GM12875 (cell line): ENCODE data around the gene FMN1.

Experiments
- H3K4me3 ChIP-seq: one replicate; pipeline ENCODE4 v1.5.1; 2011; ENCODE audit warnings: low read depth, low read length, control low read depth
- TF ChIP-seq, protein P1 (sequence below): IDR thresholded peaks from 2 replicates; pipeline ENCODE4 v1.5.1; 2011; ENCODE audit warnings: low read depth, mild to moderate bottlenecking, control low read depth, inconsistent platforms, low read length, moderate library complexity, borderline replicate concordance; ENCODE audit not compliant: insufficient read depth

The FMN1 gene

DNA sequence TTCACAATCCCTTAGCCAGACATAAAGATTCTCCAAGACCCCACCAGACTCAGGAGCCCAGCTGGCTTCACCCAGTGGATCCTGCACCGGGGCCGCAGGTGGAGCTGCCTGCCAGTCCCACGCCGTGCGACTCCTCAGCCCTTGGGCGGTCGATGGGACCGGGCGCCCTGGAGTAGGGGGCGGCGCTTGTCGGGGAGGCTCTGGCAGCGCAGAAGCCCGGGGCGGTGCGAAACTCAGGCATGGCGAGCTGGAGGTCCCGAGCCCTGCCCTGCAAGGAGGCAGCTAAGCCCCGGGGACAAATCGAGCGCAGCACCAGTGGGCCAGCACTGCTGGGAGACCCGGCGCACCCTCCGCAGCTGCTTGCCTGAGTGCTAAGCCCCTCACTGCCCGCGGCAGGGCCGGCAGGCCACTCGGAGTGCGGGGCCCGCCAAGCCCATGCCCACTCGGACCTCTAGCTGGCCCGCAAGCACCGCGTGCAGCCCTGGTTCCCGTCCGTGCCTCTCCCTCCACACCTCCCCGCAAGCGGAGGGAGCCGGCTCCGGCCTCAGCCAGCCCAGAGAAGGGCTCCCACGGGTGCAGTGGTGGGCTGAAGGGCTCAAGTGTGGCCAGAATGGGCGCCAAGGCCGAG lies 175.0 kb downstream of the FMN1 start:
- TF ChIP-seq, protein P1, sequence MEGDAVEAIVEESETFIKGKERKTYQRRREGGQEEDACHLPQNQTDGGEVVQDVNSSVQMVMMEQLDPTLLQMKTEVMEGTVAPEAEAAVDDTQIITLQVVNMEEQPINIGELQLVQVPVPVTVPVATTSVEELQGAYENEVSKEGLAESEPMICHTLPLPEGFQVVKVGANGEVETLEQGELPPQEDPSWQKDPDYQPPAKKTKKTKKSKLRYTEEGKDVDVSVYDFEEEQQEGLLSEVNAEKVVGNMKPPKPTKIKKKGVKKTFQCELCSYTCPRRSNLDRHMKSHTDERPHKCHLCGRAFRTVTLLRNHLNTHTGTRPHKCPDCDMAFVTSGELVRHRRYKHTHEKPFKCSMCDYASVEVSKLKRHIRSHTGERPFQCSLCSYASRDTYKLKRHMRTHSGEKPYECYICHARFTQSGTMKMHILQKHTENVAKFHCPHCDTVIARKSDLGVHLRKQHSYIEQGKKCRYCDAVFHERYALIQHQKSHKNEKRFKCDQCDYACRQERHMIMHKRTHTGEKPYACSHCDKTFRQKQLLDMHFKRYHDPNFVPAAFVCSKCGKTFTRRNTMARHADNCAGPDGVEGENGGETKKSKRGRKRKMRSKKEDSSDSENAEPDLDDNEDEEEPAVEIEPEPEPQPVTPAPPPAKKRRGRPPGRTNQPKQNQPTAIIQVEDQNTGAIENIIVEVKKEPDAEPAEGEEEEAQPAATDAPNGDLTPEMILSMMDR: no peak

DNA sequence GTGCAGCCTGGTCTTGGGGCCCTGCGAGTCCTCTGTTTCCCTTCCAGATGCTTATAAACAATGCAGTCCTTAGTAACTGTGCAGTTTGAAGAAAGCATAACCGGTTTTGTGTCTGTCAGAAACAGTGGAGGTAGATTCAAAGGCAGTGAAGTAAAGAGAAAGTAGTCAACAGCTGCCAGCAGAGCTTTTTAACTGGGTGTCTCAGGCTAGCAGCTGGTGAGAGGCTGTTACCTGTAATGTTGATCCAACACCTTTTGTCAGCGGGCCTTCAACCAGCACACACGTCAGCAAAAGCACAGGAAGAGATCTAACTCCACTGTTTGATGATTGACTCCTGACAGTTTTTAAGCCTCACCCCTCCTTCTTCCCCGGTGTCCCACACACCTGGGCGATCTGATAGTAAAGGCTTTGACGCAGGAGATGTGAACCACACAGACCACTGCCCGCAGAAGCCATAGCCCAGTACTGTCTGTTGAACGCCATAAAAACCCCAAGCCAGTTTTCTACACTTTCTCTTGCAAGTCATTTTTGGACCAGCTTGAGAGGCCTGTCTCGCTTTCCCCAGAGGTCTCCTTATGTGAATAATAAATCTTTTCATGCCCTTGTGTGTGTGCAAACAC lies 178.0 kb downstream of the FMN1 start:
- H3K4me3 ChIP-seq: no peak overlapping the region
- TF ChIP-seq, protein P1: no peak

More for the DNA sequence above, 175.0 kb downstream of the FMN1 start:
- no peak overlapping the region for H3K4me3 ChIP-seq

DNA sequence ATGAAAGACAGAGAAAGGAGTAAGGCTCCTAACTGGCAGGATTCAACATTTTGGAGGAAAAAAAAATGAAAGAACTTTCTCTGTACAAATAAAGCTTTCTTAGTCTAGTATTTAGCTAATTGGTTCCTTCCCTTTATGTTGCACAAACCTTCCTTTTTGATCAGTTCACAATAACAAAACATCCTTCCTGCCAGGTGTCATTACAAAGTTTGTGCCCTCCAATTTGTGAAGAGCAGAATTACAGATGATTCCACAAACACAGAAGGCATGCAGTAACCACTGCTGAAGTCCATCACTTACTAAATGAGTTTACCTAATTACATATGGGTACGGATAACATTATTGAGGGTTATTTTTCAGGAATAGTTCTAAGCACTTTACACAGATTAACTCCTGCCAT lies 179.9 kb downstream of the FMN1 start:
- H3K4me3 ChIP-seq: no peak overlapping the region
- TF ChIP-seq, protein P1: no peak

DNA sequence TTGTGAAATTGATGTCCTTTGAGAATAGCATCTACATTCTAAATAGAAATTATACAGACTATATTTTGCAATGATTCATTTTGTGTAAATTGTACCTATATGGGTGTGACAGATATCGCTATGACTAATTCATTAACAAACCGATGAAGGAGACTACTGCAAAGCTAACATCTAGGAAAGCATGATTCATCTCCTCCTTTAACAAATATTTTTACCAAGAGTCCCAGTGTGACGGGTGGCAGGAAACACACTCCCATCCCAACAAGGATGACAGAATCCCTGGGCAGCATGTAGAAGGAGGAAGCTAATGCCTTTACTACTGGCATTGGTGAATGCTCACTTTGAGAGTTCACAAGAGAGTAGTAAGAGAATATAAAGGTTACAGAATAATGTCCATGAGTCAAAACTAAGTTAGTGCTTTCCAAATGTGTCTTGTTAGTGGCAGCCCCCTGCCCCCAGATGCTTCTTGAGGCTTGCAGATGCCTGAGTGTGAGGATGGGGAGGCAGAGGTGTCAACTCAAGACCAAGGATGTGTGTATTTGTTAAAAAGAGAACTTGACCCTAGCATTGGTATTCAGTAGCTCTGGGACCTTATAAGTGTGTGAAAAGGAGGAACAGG lies 180.6 kb downstream of the FMN1 start:
- TF ChIP-seq, protein P1: no peak

DNA sequence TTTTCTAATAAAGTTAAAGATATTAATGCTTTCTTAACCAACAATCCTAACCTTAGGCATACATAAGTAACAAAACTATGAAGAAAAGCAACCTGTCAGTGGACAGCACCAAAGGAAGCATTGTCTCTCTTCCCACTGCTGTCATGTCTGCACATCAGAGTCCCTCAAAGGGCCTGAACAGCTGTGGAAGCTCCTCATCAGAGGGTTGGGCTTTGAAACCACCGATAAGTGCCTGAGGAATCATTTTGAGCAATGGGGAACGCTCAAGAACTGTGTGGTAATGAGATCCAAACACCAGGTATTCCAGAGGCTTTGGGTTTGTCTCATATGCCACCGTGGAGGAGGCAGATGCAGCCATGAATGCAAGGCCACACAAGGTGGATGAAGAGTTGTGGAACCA lies 182.5 kb downstream of the FMN1 start:
- no peak overlapping the region for H3K4me3 ChIP-seq
- TF ChIP-seq, protein P1: no peak

More for the DNA sequence above, 180.6 kb downstream of the FMN1 start:
- H3K4me3 ChIP-seq: no peak overlapping the region

DNA sequence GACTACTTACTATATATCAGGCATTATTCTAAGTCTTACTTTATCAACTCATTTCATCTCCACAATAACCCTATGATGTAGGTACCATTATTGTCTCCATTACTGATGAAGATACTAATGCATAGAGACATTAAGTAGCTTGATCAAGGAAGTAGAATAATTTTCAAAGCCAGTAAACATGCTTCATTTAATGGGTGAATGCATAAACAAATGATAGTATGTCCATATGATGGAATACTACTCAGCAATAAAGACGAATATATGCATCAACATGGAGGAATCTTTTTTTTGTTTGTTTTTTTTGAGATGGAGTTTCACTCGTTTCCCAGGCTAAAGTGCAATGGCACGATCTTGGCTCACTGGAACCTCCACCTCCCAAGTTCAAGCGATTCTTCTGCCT lies 184.9 kb downstream of the FMN1 start:
- no peak overlapping the region for H3K4me3 ChIP-seq
- TF ChIP-seq, protein P1: no peak

DNA sequence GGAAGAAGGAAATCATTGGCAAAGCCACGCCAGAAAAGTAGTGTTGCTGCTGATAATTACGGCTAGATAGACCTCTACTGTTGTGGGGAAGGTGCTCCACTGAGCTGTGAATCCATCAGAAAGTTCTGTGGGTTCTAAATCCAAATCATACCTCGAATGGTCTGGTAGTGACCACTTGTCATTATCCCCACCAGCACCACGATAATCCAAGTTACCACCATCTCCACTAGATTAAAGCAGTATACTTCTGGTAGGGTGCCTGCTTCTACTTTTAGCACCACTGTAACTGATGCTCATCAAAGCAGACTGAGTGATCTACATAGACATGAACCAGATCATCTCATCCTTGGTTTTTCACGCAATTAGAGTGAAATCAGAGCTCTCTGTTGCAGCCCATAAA lies 185.5 kb downstream of the FMN1 start:
- no peak overlapping the region for H3K4me3 ChIP-seq
- TF ChIP-seq, protein P1: no peak
